HepG2 (cell line): ENCODE data around the gene FAM118B. TPM values are rescaled to one million over a fixed set of nuclear protein-coding genes. Genes with fewer than 3 reads are reported as not detected.

Experiments
- FOXJ3 ChIP-seq: sonication (generic); formaldehyde crosslinking; IDR thresholded peaks from 2 replicates; pipeline ENCODE4 v1.4.0; 2020; ENCODE audit warnings: missing genetic modification reagents, mild to moderate bottlenecking, borderline replicate concordance
- HMG20B ChIP-seq: conservative IDR thresholded peaks from 2 replicates; pipeline ENCODE4 v1.6.1; 2016; ENCODE audit warnings: missing genetic modification reagents, missing compliant biosample characterization
- IKZF1 ChIP-seq: fragments of 450-650 bp; IDR thresholded peaks from 2 replicates; pipeline ENCODE4 v1.7.1; 2016
- ISL2 ChIP-seq: sonication (generic); formaldehyde crosslinking; IDR thresholded peaks from 2 replicates; pipeline ENCODE4 v1.5.0; 2020; ENCODE audit warnings: missing genetic modification reagents
- MAF1 ChIP-seq: sonication (generic); formaldehyde crosslinking; IDR thresholded peaks from 2 replicates; pipeline ENCODE4 v1.5.0; 2020; ENCODE audit warnings: missing genetic modification reagents, borderline replicate concordance
- NAIF1 ChIP-seq: sonication (generic); formaldehyde crosslinking; IDR thresholded peaks from 2 replicates; pipeline ENCODE4 v1.5.0; 2020; ENCODE audit warnings: mild to moderate bottlenecking, missing genetic modification reagents, borderline replicate concordance
- NFKB2 ChIP-seq: sonication (generic); formaldehyde crosslinking; IDR thresholded peaks from 2 replicates; pipeline ENCODE4 v1.4.0; 2020; ENCODE audit warnings: missing genetic modification reagents, borderline replicate concordance
- NFRKB ChIP-seq: fragments of 450-650 bp; IDR thresholded peaks from 2 replicates; pipeline ENCODE4 v1.6.1; 2017
- RARA ChIP-seq: IDR thresholded peaks from 2 replicates; pipeline ENCODE4 v1.6.1; 2016; ENCODE audit warnings: missing genetic modification reagents, missing compliant biosample characterization
- RCOR2 ChIP-seq: IDR thresholded peaks from 2 replicates; pipeline ENCODE4 v1.6.1; 2016; ENCODE audit warnings: missing biosample characterization, missing genetic modification reagents
- SRSF4 ChIP-seq: fragments of 200-400 bp; formaldehyde crosslinking; IDR thresholded peaks from one replicate; pipeline ENCODE4 v1.6.1; 2018; ENCODE audit warnings: mild to moderate bottlenecking, low read depth, low read length, moderate library complexity; ENCODE audit not compliant: poor library complexity, severe bottlenecking
- TBL1XR1 ChIP-seq: fragments of 150-350 bp; IDR thresholded peaks from 2 replicates; pipeline ENCODE4 v1.6.1; 2014; ENCODE audit warnings: borderline replicate concordance, low read length; ENCODE audit not compliant: partially characterized antibody
- YEATS2 ChIP-seq: sonication (generic); formaldehyde crosslinking; IDR thresholded peaks from 2 replicates; pipeline ENCODE4 v1.4.0; 2020; ENCODE audit warnings: missing genetic modification reagents, borderline replicate concordance
- ZKSCAN1 ChIP-seq: fragments of 150-350 bp; IDR thresholded peaks from 2 replicates; pipeline ENCODE4 v1.6.1; 2014; ENCODE audit warnings: low read length
- ZNF558 ChIP-seq: sonication (generic); formaldehyde crosslinking; IDR thresholded peaks from 2 replicates; pipeline ENCODE4 v1.9.0; 2022; ENCODE audit warnings: mild to moderate bottlenecking, missing genetic modification reagents, borderline replicate concordance
- ZNF720 ChIP-seq: sonication (generic); formaldehyde crosslinking; IDR thresholded peaks from 2 replicates; pipeline ENCODE4 v1.4.0; 2020; ENCODE audit warnings: missing genetic modification reagents
- ZNF746 ChIP-seq: sonication (generic); formaldehyde crosslinking; IDR thresholded peaks from 2 replicates; pipeline ENCODE4 v1.8.0; 2022; ENCODE audit warnings: mild to moderate bottlenecking, missing genetic modification reagents
- ZSCAN9 ChIP-seq: IDR thresholded peaks from 2 replicates; pipeline ENCODE4 v1.6.1; 2016; ENCODE audit warnings: borderline replicate concordance
- polyA plus RNA-seq, 8 experiments: library from polyadenylated mRNA; depleted of rRNA in 3 of 8; stranded (reverse) in 7 of 8; unstranded in 1 of 8; fragments of >200 nt; fragmentation: Illumina TruSeq in 4 of 8; extraction: Trizol in 4 of 8; gene quantifications; 2 replicates each; pipeline versions ENCODE4 v1.2.1 to v1.2.3, GENCODE V29; 2011 to 2016; ENCODE audit warnings: low read depth in 4 of 8, missing spikeins in 1 of 8, mixed read lengths in 1 of 8; ENCODE audit not compliant: insufficient read depth in 1 of 8
- total RNA-seq, 5 experiments: library from RNA; depleted of rRNA; stranded (reverse); fragments of >200 nt; fragmentation: Illumina TruSeq; extraction: Trizol; gene quantifications; 2 replicates each; pipeline ENCODE4 v1.2.3, GENCODE V29; 2016; ENCODE audit warnings: low read depth in 1 of 5
- TF ChIP-seq, protein P1 (sequence below): sonication (generic); formaldehyde crosslinking; IDR thresholded peaks from 2 replicates; pipeline ENCODE4 v1.5.0; 2020; ENCODE audit warnings: mild to moderate bottlenecking, missing genetic modification reagents
- TF ChIP-seq, protein P2 (sequence below): sonication (generic); formaldehyde crosslinking; IDR thresholded peaks from 2 replicates; pipeline ENCODE4 v1.4.0; 2020; ENCODE audit warnings: missing genetic modification reagents
- TF ChIP-seq, protein P3 (sequence below): sonication (generic); formaldehyde crosslinking; IDR thresholded peaks from 2 replicates; pipeline ENCODE4 v1.5.0; 2020; ENCODE audit warnings: mild to moderate bottlenecking, missing genetic modification reagents
- TF ChIP-seq, protein P4 (sequence below): sonication (generic); formaldehyde crosslinking; IDR thresholded peaks from 2 replicates; pipeline ENCODE4 v1.5.0; 2020; ENCODE audit warnings: mild to moderate bottlenecking, missing genetic modification reagents

FAM118B gene
- total and polyA plus RNA-seq, 2 of the 13 experiments (the other 11 are each of a cell fraction or from before 2014, with no cell fraction given), result 10.2 to 25.7 TPM

DNA sequence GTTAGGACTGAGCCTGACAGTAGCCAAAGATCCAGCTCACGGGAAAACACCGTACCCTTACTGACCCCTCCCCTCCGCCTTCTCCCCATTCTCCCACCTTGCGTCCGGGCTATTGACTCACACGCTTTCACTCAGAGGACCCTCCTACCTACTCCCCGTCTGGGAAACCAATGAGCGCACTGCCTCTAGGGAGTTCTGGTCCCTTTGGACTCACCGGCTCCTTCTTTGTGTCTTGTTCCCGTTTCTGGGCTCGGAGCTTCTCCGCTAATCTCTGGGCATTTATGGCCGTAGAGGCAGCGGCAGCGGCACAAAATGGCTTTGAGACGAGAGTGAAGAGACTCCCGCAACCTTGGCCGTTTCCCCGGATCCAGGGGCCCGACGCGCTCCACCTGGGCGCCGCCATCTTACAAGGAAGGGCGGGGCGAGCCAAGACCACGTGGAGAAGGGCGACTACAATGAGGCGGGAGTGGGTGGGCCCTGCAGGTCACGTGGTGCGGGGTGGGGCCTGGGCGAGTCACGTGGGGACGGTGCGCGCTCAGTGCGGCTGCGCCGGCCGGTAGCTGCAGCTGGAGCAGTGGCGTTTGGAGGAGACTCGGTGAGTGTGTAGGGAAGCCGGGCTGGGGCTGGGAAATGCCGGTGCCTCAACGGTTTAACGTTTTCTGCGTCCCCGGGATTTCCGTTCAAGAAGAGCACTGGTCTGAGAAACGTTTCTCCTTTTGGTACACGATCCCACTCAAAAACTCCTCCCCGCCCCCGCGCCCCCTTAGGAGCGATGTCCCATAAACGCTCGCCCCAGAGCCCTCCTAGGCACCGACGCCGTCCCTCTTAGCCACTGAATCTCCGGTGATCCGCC, at the start of gene FAM118B, which contains the start of gene RPUSD4 (continued):
- TF ChIP-seq, protein P1, sequence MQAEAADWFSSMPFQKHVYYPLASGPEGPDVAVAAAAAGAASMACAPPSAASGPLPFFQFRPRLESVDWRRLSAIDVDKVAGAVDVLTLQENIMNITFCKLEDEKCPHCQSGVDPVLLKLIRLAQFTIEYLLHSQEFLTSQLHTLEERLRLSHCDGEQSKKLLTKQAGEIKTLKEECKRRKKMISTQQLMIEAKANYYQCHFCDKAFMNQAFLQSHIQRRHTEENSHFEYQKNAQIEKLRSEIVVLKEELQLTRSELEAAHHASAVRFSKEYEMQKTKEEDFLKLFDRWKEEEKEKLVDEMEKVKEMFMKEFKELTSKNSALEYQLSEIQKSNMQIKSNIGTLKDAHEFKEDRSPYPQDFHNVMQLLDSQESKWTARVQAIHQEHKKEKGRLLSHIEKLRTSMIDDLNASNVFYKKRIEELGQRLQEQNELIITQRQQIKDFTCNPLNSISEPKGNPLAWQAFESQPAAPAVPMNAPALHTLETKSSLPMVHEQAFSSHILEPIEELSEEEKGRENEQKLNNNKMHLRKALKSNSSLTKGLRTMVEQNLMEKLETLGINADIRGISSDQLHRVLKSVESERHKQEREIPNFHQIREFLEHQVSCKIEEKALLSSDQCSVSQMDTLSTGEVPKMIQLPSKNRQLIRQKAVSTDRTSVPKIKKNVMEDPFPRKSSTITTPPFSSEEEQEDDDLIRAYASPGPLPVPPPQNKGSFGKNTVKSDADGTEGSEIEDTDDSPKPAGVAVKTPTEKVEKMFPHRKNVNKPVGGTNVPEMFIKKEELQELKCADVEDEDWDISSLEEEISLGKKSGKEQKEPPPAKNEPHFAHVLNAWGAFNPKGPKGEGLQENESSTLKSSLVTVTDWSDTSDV, result peak; percentile 53; the same call in 1 of the 2 replicates
- TF ChIP-seq, protein P2, sequence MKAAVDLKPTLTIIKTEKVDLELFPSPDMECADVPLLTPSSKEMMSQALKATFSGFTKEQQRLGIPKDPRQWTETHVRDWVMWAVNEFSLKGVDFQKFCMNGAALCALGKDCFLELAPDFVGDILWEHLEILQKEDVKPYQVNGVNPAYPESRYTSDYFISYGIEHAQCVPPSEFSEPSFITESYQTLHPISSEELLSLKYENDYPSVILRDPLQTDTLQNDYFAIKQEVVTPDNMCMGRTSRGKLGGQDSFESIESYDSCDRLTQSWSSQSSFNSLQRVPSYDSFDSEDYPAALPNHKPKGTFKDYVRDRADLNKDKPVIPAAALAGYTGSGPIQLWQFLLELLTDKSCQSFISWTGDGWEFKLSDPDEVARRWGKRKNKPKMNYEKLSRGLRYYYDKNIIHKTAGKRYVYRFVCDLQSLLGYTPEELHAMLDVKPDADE (CRISPR knock-in tag), result no peak
- peak; percentile 83; the same call in 1 of the 2 replicates for TF ChIP-seq ZNF558 (CRISPR knock-in tag)
- TF ChIP-seq, protein P3, sequence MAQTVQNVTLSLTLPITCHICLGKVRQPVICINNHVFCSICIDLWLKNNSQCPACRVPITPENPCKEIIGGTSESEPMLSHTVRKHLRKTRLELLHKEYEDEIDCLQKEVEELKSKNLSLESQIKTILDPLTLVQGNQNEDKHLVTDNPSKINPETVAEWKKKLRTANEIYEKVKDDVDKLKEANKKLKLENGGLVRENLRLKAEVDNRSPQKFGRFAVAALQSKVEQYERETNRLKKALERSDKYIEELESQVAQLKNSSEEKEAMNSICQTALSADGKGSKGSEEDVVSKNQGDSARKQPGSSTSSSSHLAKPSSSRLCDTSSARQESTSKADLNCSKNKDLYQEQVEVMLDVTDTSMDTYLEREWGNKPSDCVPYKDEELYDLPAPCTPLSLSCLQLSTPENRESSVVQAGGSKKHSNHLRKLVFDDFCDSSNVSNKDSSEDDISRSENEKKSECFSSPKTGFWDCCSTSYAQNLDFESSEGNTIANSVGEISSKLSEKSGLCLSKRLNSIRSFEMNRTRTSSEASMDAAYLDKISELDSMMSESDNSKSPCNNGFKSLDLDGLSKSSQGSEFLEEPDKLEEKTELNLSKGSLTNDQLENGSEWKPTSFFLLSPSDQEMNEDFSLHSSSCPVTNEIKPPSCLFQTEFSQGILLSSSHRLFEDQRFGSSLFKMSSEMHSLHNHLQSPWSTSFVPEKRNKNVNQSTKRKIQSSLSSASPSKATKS, result 0 out of 2 replicates have a peak, but pooled peaks have one; percentile 6
- TF ChIP-seq IKZF1, result no peak
- TF ChIP-seq RARA (CRISPR knock-in tag), result 0 out of 2 replicates have a peak, but pooled peaks have one; percentile 20
- TF ChIP-seq, protein P4, sequence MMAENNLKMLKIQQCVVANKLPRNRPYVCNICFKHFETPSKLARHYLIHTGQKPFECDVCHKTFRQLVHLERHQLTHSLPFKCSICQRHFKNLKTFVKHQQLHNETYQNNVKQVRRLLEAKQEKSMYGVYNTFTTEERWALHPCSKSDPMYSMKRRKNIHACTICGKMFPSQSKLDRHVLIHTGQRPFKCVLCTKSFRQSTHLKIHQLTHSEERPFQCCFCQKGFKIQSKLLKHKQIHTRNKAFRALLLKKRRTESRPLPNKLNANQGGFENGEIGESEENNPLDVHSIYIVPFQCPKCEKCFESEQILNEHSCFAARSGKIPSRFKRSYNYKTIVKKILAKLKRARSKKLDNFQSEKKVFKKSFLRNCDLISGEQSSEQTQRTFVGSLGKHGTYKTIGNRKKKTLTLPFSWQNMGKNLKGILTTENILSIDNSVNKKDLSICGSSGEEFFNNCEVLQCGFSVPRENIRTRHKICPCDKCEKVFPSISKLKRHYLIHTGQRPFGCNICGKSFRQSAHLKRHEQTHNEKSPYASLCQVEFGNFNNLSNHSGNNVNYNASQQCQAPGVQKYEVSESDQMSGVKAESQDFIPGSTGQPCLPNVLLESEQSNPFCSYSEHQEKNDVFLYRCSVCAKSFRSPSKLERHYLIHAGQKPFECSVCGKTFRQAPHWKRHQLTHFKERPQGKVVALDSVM (CRISPR knock-in tag), result no peak
- no peak for TF ChIP-seq HMG20B
- TF ChIP-seq ISL2 (CRISPR knock-in tag), result 0 out of 2 replicates have a peak, but pooled peaks have one; percentile 18
- no peak for TF ChIP-seq MAF1 (CRISPR knock-in tag)
- TF ChIP-seq NFKB2 (CRISPR knock-in tag), result 0 out of 2 replicates have a peak, but pooled peaks have one; percentile 58
- peak; percentile 53; the same call in 1 of the 2 replicates for TF ChIP-seq NFRKB
- TF ChIP-seq FOXJ3, result peak; percentile 33; the same call in 1 of the 2 replicates
- TF ChIP-seq NAIF1, result no peak
- TF ChIP-seq YEATS2 (CRISPR knock-in tag), result peak; percentile 90; the same call in 1 of the 2 replicates
- TF ChIP-seq TBL1XR1, result peak; percentile 52
- no peak for TF ChIP-seq ZNF720 (CRISPR knock-in tag)
- 0 out of 2 replicates have a peak, but pooled peaks have one; percentile 29 for TF ChIP-seq ZSCAN9 (CRISPR knock-in tag)
- no peak for TF ChIP-seq RCOR2 (CRISPR knock-in tag)
- TF ChIP-seq ZNF746 (CRISPR knock-in tag), result 0 out of 2 replicates have a peak, but pooled peaks have one; percentile 48
- no peak for TF ChIP-seq ZKSCAN1
- TF ChIP-seq SRSF4, result no peak
